ENCODE data around the gene CCDC3.

The CCDC3 gene

DNA sequence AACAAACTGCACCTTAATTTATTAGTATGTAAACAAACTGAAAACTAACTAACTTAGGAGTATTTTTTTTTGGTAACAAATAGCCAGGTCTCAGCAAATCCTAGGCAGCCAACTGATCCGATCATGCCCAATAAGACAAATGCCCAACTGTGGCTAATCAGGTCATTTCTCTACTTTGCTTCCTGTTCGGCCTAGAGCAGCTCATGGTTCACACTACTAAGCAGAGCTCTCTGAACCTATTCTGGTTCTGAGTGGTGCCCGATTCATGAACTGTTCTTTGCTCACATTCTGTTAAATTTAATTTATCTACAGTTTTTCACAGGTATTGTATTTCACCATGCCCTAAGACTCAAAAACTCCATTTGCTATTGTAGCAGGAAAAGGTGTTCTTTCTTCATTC lies 55.1 kb downstream of the CCDC3 start:
- no peak overlapping the region for H3K4me3 ChIP-seq (ENCODE audit: low read depth, low read length)
- DNase-seq (ENCODE audit: low read depth) = no peak
- TF ChIP-seq, protein P1, sequence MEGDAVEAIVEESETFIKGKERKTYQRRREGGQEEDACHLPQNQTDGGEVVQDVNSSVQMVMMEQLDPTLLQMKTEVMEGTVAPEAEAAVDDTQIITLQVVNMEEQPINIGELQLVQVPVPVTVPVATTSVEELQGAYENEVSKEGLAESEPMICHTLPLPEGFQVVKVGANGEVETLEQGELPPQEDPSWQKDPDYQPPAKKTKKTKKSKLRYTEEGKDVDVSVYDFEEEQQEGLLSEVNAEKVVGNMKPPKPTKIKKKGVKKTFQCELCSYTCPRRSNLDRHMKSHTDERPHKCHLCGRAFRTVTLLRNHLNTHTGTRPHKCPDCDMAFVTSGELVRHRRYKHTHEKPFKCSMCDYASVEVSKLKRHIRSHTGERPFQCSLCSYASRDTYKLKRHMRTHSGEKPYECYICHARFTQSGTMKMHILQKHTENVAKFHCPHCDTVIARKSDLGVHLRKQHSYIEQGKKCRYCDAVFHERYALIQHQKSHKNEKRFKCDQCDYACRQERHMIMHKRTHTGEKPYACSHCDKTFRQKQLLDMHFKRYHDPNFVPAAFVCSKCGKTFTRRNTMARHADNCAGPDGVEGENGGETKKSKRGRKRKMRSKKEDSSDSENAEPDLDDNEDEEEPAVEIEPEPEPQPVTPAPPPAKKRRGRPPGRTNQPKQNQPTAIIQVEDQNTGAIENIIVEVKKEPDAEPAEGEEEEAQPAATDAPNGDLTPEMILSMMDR (conservative IDR thresholded peaks at IDR 0.05; ENCODE audit: low read depth, low read length) = no peak

DNA sequence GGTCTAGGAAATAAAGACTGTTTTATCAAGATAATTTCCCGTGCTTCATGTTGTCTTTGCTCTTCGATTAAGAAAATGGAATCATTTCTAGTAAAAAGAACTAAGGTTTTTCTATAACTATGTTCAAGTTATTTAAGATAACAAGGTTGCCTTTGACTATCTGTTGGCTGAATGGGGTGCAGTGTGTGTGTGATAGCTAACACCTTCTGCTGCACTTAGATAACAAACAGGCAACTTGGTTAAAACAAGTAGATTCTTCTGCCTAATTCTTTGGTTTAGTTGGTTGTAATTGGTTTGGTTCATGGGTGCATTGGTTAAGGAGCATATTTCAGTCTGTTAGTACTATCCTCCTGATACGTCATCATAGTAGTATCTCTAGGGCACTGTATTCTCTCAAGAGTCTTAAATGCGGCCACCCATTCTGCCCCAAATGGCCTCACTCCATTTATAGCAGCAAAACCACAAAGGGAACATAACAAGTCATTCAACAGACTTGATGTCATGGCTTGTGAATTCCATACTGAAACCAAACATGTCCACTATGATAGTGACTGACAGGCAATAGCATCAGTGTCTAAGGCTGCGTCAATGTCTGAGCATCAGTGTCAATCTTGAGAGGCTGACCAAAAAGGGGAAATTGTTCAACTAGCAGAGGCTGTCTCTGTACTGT lies 55.7 kb downstream of the CCDC3 start:
- peak; percentile 49 for DNase-seq (ENCODE audit: low read depth)
- TF ChIP-seq, protein P1 (conservative IDR thresholded peaks at IDR 0.05; ENCODE audit: low read depth, low read length) = no peak
- H3K4me3 ChIP-seq (ENCODE audit: low read depth, low read length) = no peak overlapping the region

DNA sequence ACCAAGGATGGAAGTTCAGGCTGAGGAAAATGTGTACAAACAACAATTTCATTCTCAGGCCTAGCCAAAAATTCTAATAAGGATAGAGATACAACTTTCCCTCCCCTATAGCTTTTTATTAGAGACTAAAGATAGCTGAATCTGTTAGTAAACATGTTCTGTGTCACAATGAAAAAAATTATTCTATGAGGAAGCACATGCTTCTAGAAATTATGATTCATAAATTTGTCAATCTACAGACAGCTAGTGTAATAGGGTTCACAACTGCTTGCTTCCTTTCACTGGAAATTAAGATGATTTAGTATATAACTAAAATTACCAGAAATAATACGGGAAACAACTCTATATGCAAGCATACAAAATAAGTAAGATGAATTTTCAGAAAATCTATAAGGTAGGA lies 56.6 kb downstream of the CCDC3 start:
- TF ChIP-seq, protein P1 (conservative IDR thresholded peaks at IDR 0.05; ENCODE audit: low read depth, low read length) = no peak
- H3K4me3 ChIP-seq (ENCODE audit: low read depth, low read length) = no peak overlapping the region
- no peak for DNase-seq (ENCODE audit: low read depth)

DNA sequence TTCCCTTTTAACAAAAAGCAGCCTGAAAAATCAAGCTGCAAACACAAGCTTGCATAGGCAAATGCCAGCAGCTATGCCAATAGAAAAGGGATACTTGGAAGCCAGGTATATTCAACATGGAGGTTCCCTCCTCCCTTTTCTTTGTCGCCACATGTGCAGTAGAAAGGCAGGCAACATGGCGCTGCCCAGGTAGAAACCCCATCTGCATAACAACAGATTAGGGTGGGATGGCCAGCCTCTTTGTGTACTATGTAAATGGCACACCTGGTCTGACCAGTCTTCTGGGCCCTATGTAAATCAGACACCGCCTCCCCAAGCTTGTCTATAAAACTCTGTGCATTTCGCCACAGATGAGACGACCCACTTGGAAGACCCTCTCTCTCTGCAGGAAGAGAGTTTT lies 58.1 kb downstream of the CCDC3 start:
- H3K4me3 ChIP-seq (ENCODE audit: low read depth, low read length) = no peak overlapping the region
- TF ChIP-seq, protein P1 (conservative IDR thresholded peaks at IDR 0.05; ENCODE audit: low read depth, low read length) = no peak
- no peak for DNase-seq (ENCODE audit: low read depth)

DNA sequence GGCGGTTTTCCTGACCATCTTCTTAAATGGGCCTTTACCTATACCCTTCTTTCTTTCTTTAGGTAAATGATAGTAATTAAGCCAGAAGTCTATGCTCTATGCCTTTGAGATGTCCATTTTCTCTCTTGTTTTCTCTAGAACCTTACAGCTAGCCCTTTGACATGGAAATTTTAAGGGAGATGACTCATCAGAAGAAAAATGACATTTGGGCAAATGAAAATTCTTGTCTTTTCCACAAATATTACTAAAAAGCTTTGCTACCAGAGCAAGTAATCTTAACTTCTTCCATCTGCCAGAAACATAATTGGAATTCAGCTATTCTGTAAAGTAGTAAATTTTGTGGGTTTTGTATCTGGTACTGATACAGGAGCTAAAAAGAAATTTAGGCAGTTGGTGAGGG lies 59.5 kb downstream of the CCDC3 start:
- peak; percentile 55 for DNase-seq (ENCODE audit: low read depth)
- TF ChIP-seq, protein P1 (conservative IDR thresholded peaks at IDR 0.05; ENCODE audit: low read depth, low read length) = no peak
- H3K4me3 ChIP-seq (ENCODE audit: low read depth, low read length) = no peak overlapping the region

- H3K4me3 ChIP-seq (ENCODE audit: low read depth, low read length) = no peak overlapping the region
- DNase-seq (ENCODE audit: low read depth) = no peak
- TF ChIP-seq, protein P1 (conservative IDR thresholded peaks at IDR 0.05; ENCODE audit: low read depth, low read length) = no peak
Observed at GRCh38 chr10:12940791-12941190, 60.7 kb downstream of the CCDC3 start.

GRCh38 chr10:12938271-12938670 lies 63.2 kb downstream of the CCDC3 start:
- no peak overlapping the region for H3K4me3 ChIP-seq (ENCODE audit: low read depth, low read length)
- DNase-seq (ENCODE audit: low read depth) = no peak
- TF ChIP-seq, protein P1 (conservative IDR thresholded peaks at IDR 0.05; ENCODE audit: low read depth, low read length) = no peak
